Measurements from ENCODE around the gene NR2C1.

GRCh38 chr12:94998326-94998725 lies 75.1 kb downstream of the NR2C1 start:
- no peak for TF ChIP-seq CTCF (IDR thresholded peaks at IDR 0.05)
- TF ChIP-seq POLR2A (IDR thresholded peaks at IDR 0.05) = no peak
